NCI-H2029 treated with DMSO at 0.1 percent for 48 hours (cell line): ENCODE data around the gene TAL2.

Source experiments
- DNase-seq: peaks from one replicate; lab custom pipeline; 2025; lab: John Stamatoyannopoulos, UW

Gene TAL2

GRCh38 chr9:105710638-105711037 lies 48.4 kb downstream of the TAL2 start:
- no peak for DNase-seq

GRCh38 chr9:105711867-105712266 lies 49.6 kb downstream of the TAL2 start:
- no peak for DNase-seq

- DNase-seq, result no peak
Observed at GRCh38 chr9:105712297-105712696, 50.0 kb downstream of the TAL2 start.
